Measurements from ENCODE around the gene SAMD7.

SAMD7 gene

GRCh38 chr3:169891886-169892285, 19.5 kb upstream of the SAMD7 start:
- no peak for TF ChIP-seq CTCF (IDR thresholded peaks at IDR 0.05; ENCODE audit: extremely low read depth, missing control alignments)
- DNase-seq (ENCODE audit: low spot score): no peak

- no peak for TF ChIP-seq CTCF (IDR thresholded peaks at IDR 0.05; ENCODE audit: extremely low read depth, missing control alignments)
- no peak for DNase-seq (ENCODE audit: low spot score)
Measured at GRCh38 chr3:169894110-169894509, 17.3 kb upstream of the SAMD7 start.

GRCh38 chr3:169895072-169895471, 16.3 kb upstream of the SAMD7 start:
- DNase-seq (ENCODE audit: low spot score): no peak
- no peak for TF ChIP-seq CTCF (IDR thresholded peaks at IDR 0.05; ENCODE audit: extremely low read depth, missing control alignments)

- DNase-seq (ENCODE audit: low spot score): no peak
- TF ChIP-seq CTCF (IDR thresholded peaks at IDR 0.05; ENCODE audit: extremely low read depth, missing control alignments): no peak
Measured at GRCh38 chr3:169897284-169897683, 14.1 kb upstream of the SAMD7 start.

GRCh38 chr3:169901453-169901852, 9.9 kb upstream of the SAMD7 start:
- no peak for TF ChIP-seq CTCF (IDR thresholded peaks at IDR 0.05; ENCODE audit: extremely low read depth, missing control alignments)
- DNase-seq (ENCODE audit: low spot score): no peak

GRCh38 chr3:169905404-169905803, 6.0 kb upstream of the SAMD7 start:
- TF ChIP-seq CTCF (IDR thresholded peaks at IDR 0.05; ENCODE audit: extremely low read depth, missing control alignments): no peak
- DNase-seq (ENCODE audit: low spot score): no peak

GRCh38 chr3:169907476-169907875, 3.9 kb upstream of the SAMD7 start:
- no peak for DNase-seq (ENCODE audit: low spot score)
- TF ChIP-seq CTCF (IDR thresholded peaks at IDR 0.05; ENCODE audit: extremely low read depth, missing control alignments): no peak

All from GM20000 (cell line).